ENCODE results near the gene DNPH1. TPM values are rescaled to one million over a fixed set of nuclear protein-coding genes. Genes with fewer than 3 reads are reported as not detected.

DNPH1 gene
- total RNA-seq = 100 to 1,000 TPM in 1 of 5 donors, 10 to 100 TPM in 3, not detected in 1; 42.9 to 136 (median 66.5) TPM
- 100 to 1,000 TPM; 109 to 158 (median 113) TPM for polyA plus RNA-seq
- long read RNA-seq, donor 1, transcript DNPH1-201 (4 exons, 657 nt) = major isoform, 38 of 64 reads
- long read RNA-seq, donor 1, partial matches to known transcripts = 23 of 64 reads
- long read RNA-seq, donor 1, other reads (novel, unspliced or antisense) = 0 of 64 reads
- long read RNA-seq, donor 2, transcript DNPH1-201 (4 exons, 657 nt) = major isoform, 81 of 111 reads
- long read RNA-seq, donor 2, partial matches to known transcripts = 27 of 111 reads
- long read RNA-seq, donor 2, other reads (novel, unspliced or antisense) = 0 of 111 reads
- long read RNA-seq, donor 3, transcript DNPH1-201 (4 exons, 657 nt) = major isoform, 42 of 73 reads
- long read RNA-seq, donor 3, partial matches to known transcripts = 29 of 73 reads
- long read RNA-seq, donor 3, other reads (novel, unspliced or antisense) = 0 of 73 reads
- long read RNA-seq, donor 4, partial matches to known transcripts = 0 of 4 reads
- long read RNA-seq, donor 4, other reads (novel, unspliced or antisense) = 0 of 4 reads
- long read RNA-seq, donor 5, transcript DNPH1-201 (4 exons, 657 nt) = major isoform, 44 of 68 reads
- long read RNA-seq, donor 5, partial matches to known transcripts = 23 of 68 reads
- long read RNA-seq, donor 5, other reads (novel, unspliced or antisense) = 0 of 68 reads
- long read RNA-seq, donor 6, transcript DNPH1-201 (4 exons, 657 nt) = major isoform, 157 of 269 reads
- long read RNA-seq, donor 6, transcript DNPH1-202 (3 exons, 796 nt) = minor isoform, 23 of 269 reads
- long read RNA-seq, donor 6, partial matches to known transcripts = 86 of 269 reads
- long read RNA-seq, donor 6, other reads (novel, unspliced or antisense) = 0 of 269 reads
- long read RNA-seq, donor 7, transcript DNPH1-202 (3 exons, 796 nt) = minor isoform, 5 of 102 reads
- long read RNA-seq, donor 7, transcript DNPH1-201 (4 exons, 657 nt) = major isoform, 71 of 102 reads
- long read RNA-seq, donor 7, partial matches to known transcripts = 24 of 102 reads
- long read RNA-seq, donor 7, other reads (novel, unspliced or antisense) = 0 of 102 reads
- long read RNA-seq, donor 8, transcript DNPH1-202 (3 exons, 796 nt) = minor isoform, 10 of 70 reads
- long read RNA-seq, donor 8, transcript DNPH1-201 (4 exons, 657 nt) = major isoform, 33 of 70 reads
- long read RNA-seq, donor 8, partial matches to known transcripts = 26 of 70 reads
- long read RNA-seq, donor 8, other reads (novel, unspliced or antisense) = 0 of 70 reads
- long read RNA-seq, donor 9, transcript DNPH1-202 (3 exons, 796 nt) = minor isoform, 7 of 48 reads
- long read RNA-seq, donor 9, transcript DNPH1-201 (4 exons, 657 nt) = major isoform, 29 of 48 reads
- long read RNA-seq, donor 9, partial matches to known transcripts = 11 of 48 reads
- long read RNA-seq, donor 9, other reads (novel, unspliced or antisense) = 0 of 48 reads
- long read RNA-seq, donor 10, transcript DNPH1-201 (4 exons, 657 nt) = major isoform, 39 of 62 reads
- long read RNA-seq, donor 10, partial matches to known transcripts = 17 of 62 reads
- long read RNA-seq, donor 10, other reads (novel, unspliced or antisense) = 0 of 62 reads

DNA sequence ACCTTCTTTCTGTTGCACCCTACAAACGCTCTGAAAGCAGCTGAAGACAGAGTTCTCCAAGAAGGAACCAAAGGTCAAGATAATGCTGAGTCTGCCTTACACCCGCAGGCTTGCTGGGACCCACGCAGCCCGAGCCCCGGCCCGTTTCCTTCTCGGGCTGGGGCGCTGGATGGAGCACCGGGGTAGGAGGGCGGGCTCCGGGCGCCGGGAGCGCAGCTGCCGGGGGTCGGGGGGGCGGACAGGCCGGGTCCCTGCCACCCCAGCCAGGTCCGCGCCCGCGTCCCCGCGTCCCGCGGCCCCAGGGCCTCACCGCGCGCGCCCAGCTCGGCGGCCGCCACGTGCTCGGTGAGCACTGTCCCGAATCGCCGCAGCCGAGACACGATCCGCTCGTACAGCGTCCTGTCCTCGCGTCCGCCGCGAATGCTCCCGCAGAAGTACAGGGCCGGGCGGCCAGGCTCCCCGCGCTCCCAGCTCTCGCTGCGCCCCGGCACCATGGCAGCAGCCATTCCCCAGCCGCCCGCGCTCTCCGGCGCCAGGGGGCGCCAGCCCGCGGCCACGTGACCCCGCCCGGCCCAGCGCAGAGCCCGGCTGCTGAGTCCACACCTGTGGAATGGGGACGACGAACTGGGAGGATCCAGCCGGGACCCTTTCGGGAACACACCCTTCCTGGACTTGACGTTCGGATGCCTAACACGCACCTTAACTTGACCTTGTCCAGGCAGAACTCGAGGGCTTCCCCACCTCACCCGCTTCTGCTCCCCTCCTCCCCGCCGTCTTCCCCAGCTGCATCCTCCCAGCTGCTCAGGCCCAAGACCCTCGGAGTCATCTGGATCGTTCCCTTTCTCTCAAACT, at the start of gene DNPH1:
TSS of gene DNPH1 (minus strand) at position 531 of the 852 bp plus-strand sequence. CDS start at position 506, 25 bp downstream.
- Histone ChIP-seq H3K9me3 (no peaks in the 10 kb centered on the region), H3K4me1 (peaks cover 0 to 32% (median 9%) of the 10 kb centered on the region in 4 donors), H3K4me3 (peak within 1 kb of the TSS; percentile 65 to 74 (median 70)), H3K27ac (peak within 1 kb of the TSS; percentile 51 to 83 (median 59)), H3K27me3 (no peaks in the 10 kb centered on the region), H3K36me3 (peaks cover 0 to 22% (median 11%) of the 10 kb centered on the region in 4 donors)
- intact Hi-C loops (cut with DNase I; ENCODE audit: low total_unique reads) = no loop called here
- peak; percentile 81 to 93 for DNase-seq
- peak in 2 of 3 donors; percentile 44 to 61 for TF ChIP-seq POLR2AphosphoS5 (IDR thresholded peaks at IDR 0.05)
- TF ChIP-seq POLR2A (IDR thresholded peaks at IDR 0.05) = no peak
- TF ChIP-seq EP300 (IDR thresholded peaks at IDR 0.05) = no peak
- peak in 5 of 7 experiments; percentile 33 to 97 (median 88) for TF ChIP-seq CTCF (IDR thresholded peaks at IDR 0.05)
- 3 to 21% (median 3%) methylated on average over 10 to 82 of the region's 82 CpGs for WGBS, 5 donors

DNA sequence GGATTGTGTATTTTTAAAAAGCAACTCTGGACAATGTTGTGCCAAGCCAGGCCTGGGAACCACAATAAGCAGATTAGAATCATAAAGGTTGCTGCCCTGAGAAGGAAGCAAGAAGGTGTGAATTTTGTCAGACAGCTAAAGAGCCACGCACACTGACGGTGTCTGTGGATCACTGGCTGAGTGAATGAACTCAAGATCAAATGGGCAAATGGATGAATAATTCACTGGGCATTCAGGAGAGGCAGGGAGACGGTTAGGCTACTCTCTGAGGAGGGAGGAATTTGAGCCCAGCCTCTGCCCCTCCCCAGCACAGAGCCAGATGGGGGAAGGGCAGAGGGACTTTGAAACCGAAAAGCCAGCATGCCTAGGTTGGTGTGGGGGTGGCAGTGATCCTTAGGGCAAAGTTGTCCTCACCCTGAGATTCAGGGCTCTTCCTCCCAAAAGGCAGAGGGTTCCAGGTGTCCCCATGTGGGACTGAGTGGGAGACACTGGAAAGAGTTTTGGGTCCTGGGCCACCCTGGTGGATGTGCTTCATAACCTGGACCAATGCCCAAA, 49.3 kb upstream of the DNPH1 start:
- Histone ChIP-seq H3K4me1 (peaks cover 16 to 29% (median 20%) of the 10 kb centered on the region in 4 donors), H3K36me3 (no peaks in the 10 kb centered on the region), H3K27me3 (peaks cover 0 to 67% (median 21%) of the 10 kb centered on the region in 3 donors), H3K27ac (no peak overlapping the region), H3K9me3 (no peaks in the 10 kb centered on the region), H3K4me3 (no peak overlapping the region)
- intact Hi-C loops (cut with DNase I; ENCODE audit: low total_unique reads) = loop anchor here (10.0 kb wide), 1 partner anchor 56 kb away; no protein-coding TSS in a partner anchor
- 46 to 76% (median 55%) methylated on average over 4 of the region's 4 CpGs for WGBS, 5 donors
- DNase-seq = no peak
- TF ChIP-seq POLR2AphosphoS5 (IDR thresholded peaks at IDR 0.05) = no peak
- no peak for TF ChIP-seq POLR2A (IDR thresholded peaks at IDR 0.05)
- TF ChIP-seq EP300 (IDR thresholded peaks at IDR 0.05) = no peak
- no peak for TF ChIP-seq CTCF (IDR thresholded peaks at IDR 0.05)
